HG02970 (cell line): ENCODE measurements around the gene YTHDF1.

ENCODE experiments used
- ATAC-seq: cut with Tn5 transposase; IDR thresholded peaks from one replicate; pipeline ENCODE4 v1.9.1; 2021; ENCODE audit warnings: mild to moderate bottlenecking, moderate library complexity, moderate number of reproducible peaks; ENCODE audit not compliant: unreplicated experiment, low FRiP score

The YTHDF1 gene

DNA sequence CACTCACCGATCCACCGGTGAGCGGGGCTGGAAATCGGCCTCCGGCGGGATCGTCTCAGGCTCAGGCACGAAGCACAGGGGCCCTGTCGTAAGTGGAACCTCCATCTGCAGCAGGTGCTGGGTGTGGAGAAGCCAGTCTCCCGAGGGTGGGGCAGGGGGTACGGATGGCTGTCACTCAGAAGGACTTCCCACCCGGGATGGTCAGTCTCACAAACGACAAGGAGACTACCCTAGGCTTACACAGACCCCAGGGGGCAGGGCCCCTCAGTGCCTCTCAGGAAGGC is 27.8 kb downstream of the YTHDF1 start:
- ATAC-seq: no peak

DNA sequence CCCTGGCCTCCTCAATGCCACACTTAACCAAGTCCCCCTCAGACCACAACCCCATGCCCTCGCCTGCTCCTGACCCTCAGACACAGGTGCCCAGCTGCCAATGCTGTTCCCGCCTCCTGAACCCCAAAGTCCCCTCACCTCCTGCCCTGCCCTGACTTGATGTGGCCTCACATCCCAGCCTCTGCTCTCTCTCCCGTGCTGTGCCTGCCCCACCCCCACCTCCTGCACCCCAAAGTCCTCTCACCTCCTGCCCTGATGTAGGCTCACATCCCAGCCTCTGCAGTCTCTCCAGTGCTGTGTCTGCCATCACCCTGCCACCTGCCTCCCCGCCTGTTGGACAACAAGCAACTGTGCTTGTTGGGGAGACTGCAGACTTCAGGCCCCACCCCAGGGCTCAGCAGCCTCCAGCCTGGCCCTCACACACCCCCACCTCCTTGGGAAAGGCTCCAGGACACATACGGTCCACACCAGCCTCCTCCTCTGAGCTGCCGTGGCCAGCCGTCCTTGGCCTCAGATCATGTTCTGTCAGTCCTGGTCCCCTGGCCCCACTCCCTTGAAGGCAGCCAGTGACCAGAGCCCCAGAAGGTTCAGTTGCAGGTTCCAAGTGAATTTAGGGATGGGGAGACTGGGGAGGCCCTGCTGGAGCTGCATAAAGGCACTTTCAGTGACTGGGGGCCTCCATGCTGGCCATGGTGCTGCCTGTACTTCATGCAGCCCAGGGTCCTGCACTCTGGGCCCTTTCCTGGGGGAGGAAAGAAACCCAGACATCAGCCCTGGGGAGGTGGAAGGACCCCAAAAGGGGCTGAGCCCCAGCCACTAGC is 28.4 kb downstream of the YTHDF1 start:
- no peak for ATAC-seq

DNA sequence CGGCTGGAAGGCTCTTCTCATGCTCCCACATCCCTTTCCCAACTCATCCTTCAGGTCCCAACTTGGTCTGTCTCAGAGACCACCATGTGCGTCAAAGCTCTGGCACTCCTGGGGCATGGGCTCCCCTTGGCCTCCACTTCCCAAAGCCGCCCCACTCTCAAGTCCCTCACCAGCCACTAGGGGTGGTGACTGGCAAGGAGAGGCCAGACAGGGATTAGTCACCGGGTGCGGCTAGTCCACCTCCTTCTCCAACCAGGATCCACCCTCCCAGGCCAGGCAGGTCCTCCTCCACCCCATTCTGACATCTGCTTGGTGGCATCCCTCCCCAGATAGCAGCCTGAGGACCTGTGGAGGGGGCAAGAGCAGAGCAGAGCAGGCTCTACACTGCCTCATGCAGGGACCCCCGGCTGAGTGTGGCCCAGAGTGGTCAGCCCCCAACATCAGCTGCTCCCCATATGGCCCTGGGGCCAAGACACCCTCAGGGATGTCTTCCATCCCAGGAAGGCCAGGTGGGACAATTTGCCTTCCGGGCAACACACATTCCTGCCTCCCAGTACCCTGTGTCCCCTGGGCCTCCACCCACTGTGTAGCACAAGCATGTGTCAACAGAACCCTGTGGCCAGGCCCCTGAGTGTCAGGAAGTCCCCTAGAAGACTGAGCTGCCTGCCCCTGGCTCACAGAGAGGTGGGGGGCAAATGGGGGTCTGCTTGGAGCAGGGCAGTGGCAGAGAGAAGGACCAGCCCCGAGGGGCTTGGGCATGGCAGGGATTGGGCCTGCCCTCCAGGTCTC is 29.2 kb downstream of the YTHDF1 start:
- no peak for ATAC-seq

DNA sequence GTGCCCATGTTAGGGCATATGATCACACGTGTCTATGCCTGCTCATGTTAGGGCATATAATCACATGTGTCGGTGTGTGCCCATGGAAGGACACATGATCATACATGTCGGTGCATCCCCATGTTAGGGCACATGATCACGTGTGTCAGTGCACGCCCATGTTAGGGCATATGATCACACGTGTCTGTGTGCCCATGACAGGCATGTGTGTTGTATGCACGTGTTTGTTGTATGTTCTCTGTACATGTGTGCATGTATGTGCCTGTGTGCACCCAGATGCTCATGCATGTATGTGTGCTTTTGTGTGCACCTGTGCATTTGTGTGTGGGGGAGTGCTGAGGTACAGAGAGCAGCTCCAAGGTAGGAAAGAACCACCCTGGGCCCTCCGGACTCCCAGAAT is 29.8 kb downstream of the YTHDF1 start:
- no peak for ATAC-seq

DNA sequence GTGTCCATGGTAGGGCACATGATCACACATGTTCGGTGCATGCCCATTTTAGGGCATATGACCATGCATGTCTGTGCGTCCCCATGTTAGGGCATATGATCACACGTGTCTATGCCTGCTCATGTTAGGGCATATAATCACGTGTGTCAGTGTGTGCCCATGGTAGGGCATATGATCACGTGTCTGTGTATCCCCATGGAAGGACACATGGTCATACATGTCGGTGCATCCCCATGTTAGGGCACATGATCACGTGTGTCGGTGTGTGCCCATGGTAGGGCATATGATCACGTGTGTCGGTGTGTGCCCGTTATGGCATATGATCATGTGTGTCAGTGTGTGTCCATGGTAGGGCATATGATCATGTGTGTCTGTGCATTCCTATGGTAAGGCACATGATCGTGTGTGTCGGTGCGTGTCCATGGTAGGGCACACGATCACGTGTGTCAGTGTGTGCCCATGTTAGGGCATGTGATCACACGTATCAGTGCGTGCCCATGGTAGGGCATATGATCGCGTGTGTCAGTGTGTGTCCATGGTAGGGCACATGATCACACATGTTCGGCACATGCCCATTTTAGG is 30.6 kb downstream of the YTHDF1 start:
- no peak for ATAC-seq

DNA sequence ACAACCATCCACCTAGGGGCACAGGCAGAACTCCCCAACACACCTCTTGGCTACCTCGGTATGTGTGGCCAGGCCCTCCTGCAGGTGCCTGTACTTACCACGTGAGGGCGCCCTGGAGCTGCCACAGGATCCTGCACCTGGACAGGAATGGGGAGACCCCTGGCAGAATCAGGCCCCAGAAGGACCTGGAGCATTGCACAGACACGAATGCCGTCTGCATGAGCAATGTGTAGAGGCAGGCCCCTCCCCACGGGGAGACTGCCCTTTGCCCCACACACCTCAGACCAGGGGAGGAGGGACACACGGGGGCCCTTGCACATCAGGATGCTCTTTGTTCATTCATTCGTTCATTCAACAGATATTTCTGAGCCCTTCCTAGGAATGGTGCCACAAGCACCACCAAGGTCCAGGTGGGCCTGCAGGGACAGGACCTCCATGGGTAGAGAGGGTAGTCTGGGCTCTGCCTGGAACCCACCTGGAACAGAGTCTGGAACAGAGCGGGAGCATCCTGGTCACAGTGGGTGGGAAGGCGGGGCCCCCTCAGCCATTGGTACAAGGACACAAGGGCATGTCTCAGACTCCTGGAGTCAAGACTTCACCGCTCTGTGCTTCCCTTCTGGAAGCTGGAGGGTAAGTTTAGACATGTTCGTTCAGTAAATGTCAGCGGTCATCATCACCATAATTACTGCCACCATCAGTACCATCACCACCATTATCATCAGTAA is 32.3 kb downstream of the YTHDF1 start:
- no peak for ATAC-seq

DNA sequence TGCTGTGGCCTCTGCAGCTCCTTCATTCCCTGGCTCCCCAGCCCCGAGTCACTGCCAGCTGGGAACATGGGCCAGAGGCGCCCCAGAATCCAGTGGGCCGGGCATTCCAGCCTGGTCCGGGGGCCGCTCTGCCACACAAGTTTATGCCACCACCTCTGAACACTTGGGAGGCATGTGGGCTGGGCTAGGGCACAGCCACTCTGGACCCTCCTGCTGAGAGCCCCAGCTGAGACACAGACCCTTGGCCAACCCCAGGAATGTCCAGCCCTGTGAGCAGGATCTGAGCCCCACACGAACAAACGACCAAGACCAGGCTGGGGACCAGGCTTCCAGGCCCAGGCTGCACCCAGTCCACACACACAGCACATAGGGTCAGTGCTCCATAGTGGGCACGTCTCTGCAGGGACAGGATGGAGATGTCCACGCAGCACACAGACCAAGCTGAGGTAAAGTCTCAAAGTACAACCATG is 33.0 kb downstream of the YTHDF1 start:
- no peak for ATAC-seq

DNA sequence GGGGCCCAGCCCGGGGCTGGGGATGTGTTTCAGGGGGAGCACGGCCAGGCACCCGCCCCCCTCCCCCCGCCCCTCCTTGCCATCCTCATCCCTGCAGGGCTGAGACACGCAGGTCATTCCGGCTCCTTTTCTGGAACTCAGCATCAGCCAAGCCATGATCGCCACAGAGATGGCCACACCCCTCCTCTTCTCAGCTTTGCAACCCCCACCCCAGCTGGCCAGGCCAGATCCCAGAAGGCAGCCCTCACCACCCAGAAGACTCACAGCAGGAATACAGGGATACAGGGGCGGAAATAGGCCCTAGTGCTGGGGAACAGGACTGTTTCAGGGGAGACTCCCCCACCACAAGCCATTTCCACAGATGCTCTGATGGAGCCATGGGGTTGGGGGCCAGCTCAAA is 33.5 kb downstream of the YTHDF1 start:
- no peak for ATAC-seq

DNA sequence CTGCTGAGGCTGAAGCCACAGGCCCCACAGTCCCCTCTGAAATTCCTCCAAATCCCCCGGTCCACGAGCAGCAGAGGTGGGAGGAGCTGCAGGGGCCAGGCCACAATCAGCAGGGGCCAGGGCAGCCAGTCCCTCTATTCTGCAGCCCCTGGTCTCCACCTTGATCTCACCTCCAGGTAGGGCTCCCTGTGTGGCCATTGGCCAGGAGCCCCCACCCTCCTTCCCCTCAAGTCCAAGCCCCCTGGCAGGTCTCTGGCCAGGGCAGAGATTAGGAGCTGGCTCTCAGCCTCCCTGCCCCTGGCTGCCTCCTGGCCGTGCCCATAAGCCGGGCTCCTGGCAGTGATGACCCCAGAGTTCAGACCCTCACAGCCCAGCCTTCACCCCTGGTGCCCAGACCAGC is 34.7 kb downstream of the YTHDF1 start:
- no peak for ATAC-seq

DNA sequence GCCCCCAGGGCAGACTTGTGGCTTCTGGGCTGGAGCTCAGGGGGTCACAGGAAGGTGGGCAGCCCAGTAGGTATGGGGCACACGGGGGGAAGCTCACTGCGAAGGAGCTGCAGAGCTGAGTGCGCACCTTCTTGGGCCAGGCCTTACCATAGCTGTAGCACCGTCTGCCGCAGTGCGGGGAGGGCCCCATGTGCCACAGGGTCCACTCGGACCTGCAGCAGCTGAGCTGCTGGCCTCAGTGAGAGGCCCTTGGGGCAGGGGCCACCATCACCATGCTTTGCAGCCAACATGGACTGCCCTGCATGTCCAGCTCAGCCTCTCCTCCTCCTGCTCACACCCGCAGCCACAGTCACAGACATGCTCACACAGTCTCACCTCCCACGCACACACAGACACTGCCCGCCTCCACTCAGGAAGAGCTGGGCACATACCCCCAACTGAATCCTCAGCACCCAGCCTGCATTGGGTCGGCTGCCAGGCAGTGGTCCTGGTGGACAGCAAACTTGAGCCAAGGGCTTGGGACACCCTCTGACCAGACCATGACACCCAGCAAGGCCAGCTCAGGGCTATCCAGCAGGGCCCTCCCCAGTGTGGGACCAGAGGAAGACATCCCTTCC is 35.3 kb downstream of the YTHDF1 start:
- no peak for ATAC-seq

DNA sequence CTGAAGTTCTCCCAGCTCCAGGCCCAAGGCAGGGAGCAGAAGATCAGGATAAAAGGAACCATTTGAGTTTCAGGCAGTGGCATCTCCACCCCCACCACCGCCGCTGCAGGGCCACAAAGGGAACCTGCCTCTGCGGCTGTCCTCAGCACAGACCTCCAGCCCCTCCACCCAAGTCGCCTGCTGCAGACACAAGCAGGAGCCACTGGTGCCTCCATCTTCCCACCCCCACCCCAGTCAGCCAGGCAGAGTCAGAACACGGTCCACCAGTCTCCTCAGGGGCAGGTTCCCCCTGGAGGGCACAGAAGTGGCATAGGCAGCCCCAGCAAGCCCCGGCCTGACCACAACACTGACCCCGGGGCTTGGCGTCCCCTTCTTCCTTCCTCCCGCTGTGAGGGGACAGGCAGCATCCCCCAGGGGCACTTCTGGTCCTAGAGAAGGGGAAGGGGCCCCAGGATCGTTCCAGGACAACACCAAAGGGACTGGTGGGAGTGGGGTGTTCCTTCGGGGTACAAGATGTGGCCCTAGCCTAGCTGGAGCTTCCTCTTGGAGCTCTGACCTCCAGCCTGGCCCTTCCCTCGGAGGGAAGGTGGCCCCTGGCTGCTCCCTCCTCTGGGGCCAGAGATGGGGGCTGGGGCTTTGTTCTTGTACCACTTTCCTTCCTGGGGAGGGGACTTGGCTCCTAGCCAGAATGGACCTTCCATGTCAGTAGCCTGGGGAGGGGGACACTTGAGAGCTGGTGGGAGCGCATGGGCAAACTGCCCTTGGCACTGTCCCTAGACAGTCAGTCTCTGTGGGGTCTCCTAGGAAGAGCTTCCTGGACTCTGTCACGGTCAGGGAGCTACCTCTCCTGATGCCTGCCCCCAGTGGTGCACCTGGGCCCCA is 36.0 kb downstream of the YTHDF1 start:
- ATAC-seq: no peak

DNA sequence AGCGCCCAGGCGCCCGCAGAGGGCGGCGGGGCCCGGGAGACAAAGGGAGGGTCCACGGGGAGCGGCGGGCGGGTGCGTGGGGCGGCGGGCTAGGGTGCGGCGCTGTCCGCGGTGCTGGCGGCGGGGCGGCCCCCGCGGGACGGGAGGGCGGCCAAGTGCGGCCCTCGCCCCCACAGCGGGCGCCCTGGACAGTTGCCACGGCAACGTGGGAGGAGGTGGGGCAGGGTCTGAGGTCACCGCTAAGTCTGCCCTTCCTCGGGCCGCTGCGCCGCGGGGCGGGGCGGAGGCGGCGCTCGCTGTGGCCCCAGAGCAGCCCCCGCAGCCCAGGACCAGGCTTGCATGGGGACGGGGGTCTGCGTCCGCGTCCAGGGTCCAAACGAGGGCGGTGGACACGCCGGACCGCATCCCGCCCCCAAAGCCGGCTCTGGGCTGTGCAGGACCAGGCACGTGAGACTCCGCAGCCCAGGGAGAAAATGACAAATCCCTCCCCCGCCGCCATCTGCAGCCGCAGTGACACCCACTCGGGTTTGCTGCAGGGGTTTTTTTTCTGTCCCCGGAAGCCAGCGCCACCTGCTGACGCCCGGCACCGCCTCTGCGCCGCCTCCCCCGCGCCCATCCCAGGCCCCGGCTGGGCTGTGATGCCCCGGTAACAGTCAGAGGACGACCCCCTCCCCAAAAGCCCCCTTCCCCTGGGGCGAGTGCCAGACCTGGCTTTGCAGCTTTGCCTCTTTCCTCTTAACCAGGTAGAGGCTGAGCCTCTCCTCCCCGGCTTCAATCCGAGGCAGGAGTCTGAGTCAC is 36.8 kb downstream of the YTHDF1 start:
- no peak for ATAC-seq

DNA sequence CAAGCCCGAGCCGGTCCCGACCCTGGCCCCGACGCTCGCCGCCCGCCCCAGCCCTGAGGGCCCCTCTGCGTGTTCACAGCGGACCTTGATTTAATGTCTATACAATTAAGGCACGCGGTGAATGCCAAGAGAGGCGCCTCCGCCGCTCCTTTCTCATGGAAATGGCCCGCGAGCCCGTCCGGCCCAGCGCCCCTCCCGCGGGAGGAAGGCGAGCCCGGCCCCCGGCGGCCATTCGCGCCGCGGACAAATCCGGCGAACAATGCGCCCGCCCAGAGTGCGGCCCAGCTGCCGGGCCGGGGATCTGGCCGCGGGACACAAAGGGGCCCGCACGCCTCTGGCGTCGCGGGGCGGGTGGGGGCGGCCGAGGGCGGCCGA is 37.5 kb downstream of the YTHDF1 start:
- ATAC-seq: no peak

DNA sequence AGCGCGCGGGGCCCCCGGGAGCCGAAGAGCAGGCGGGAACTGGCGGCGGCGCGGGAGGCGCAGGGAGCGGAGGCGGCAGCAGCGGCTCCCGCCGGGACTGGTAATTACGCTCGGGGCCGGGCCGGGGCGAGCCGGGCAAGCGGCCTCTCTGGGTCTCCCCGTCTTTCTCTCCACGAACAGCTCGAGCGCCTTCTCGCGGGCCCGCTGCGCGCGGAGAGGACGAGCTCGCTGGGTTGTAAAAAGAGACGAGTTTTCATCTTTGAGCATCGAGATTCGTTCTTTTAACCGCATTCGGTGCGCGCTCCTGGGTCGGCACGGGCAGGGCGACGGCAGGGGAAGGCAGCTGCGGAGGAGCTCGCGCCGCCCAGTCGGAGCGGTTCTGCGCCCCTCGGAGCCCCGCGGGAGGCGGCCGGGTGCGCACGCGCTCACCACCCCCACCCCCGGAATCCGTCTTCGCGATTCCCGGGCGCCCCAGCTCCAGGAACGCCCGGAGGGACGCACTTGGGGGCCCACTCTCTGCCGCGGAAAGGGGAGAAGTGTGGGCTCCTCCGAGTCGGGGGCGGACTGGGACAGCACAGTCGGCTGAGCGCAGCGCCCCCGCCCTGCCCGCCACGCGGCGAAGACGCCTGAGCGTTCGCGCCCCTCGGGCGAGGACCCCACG is 38.0 kb downstream of the YTHDF1 start:
- ATAC-seq: no peak

DNA sequence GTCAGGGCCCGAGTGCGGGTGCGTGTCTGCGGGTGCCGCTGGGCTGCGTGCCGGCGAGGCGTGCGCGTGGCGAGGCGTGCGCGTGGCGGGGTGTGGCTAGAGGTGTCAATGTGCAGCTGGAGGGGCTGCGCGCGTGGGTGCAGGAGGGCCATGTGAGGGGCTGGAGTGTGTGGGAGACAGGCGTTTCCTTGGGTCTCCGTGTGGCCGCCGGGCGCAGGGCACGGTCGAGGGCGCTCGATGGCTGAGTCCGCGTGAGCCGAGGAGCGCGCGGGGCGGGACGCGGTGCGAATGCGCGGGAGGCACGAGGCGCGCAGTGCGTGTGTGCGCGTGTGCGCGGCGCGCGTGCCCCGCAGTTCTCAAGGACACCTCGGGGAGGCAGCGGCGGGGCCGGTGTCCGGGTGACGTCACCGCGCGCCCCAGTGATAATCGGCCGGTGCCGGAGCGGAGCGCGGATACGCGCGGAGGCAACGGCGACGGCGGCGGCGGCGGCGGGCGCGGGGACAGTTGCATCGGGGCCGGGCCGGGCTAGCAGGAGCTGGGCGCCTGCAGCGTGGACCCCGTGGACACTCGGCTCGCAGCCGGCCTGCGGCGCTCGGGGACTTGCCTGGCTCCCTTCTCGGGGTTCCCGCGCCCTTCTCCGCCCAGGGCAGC is 38.7 kb downstream of the YTHDF1 start:
- ATAC-seq: no peak

DNA sequence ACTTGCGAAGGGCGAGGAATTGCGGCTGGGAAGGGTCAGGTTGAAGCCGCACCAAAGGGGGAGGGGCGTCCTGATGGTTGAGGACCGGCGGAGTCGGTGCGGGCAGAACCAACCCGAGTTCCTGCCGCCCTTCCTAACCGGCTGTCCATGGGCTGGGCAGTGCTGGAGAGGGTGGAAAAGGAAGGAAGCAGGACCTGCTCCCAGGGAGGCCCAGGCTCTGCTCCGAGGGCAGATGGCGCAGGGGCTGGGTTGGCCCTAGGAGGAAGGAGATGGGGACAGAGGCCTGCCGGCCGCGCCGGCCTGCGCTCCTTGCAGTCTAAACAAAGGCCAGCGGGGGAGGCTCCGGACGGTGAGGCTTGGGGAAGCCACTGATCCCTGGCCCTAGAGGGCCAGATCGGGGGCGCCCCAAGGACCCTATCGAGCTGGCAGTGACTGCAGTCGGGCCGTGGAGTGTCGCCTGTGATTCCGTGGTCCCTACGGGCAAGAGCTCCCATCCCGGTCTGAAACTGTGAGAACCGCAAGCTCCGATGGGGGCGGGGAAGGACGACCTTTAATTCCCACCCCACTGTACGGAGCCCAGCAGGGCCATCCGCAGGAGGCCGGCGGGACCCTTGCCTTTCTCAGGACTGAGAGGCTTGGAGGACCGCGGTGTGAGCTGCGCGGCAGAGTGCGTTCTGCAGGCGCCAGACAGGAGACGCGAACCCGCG is 39.4 kb downstream of the YTHDF1 start:
- no peak for ATAC-seq

DNA sequence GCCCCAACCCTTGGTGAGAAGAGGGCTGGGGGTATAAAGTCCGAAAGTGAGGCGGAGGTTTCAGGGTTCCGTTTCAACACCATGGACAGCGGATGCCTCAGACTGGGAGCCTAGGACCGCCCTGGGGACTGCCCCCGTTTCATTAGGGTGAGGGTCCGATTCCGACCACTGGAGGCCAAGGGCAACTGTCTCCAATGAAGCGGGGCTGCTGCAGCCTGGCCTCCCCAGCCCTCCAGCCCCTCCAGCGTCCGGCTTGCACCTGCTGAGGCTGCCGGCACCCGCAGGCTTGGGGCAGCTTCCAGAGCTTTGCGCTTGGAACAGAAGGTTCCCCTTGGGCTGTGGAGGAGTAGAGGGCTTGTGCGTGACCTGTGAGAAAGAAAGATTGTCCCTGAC is 39.9 kb downstream of the YTHDF1 start:
- ATAC-seq: no peak
